Fibroblast of the conjunctiva (primary cell): Measurements from ENCODE around the gene LECT2.

ENCODE experiments used
- DNase-seq: peaks from one replicate; pipeline ENCODE4 v3.0.0-alpha.2; 2010; ENCODE audit warnings: low read depth

The LECT2 gene

DNA sequence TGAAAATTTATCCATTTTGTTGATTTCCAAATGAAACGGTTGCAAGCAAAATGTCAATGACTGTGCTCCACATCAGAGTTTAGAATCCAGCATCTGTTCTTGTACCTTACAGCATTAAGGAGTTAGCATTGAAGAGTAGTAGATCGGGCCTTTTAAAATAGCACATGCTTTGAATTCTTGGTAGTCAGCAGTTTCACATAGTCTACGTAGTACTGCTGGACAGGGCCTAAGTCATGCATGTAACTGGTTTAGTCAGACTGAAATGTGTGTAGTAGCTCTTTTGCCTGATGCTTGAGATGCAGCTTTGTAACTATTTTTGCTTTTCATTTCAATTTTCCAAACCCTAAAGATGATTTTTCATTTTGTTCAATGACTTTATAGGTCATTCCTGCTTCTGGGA is 19.8 kb downstream of the LECT2 start:
- DNase-seq = no peak

DNA sequence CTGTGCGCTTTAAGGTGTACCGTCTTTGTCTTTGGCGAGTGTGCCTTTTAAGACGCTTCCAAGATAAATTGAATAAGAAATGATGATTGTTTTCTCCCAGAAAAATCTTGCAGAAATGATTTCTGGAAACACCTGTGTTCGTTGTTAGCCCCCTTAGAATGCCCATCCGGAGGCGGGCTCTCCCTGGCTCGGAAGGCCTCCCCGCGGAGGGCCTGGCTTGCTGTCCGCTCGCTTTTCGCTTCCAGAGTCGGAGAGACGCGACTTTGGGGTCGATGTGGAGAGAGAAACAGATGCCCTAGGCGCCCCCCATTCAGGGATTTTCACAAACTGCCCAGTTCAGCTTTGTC is 23.9 kb downstream of the LECT2 start:
- no peak for DNase-seq

DNA sequence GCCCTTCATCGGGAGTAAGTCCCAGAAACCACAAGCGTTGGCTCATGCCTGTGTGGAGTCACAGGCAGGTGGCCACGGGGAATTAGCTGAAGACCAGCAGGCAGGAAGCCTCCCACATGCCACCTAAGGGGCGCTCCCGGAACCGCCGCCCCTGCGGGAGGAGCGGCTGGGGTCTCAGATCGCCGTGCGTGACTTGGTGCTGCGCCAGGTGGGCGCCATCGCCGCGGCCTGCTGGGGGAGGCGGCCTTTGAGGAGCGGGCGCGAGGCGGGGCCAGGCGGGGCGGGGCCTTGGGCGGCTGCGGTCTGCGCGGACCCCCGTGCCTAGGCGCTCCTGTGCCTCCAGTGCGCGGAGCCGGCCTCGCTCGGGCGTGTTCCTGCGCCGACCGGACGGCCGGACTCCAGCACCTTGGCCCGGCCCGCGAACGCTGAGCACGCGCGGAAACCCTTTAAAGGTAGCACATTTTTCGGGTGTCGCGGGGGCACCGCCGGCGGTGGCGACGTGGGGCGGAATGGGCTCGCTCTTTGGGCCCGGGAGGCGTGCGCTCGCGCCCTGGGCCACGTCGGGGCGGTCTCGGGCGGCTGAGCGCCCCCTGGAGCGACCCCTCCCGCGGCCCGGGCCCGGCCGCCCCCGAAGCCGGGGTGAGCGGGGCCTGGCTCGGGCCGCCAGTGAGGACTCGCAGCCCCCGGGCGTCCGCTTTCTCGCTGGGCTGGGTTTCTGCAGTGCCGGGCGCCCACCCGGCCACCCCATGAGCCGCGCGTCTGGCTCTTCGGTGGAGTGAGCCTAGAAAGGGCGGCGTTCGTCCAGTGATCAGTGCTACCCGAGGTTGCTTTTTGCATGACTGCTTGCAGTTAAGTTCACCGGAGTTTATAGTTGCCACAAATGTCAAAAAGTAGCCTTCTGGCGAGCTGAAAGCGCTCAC is 24.5 kb downstream of the LECT2 start:
- DNase-seq = no peak

DNA sequence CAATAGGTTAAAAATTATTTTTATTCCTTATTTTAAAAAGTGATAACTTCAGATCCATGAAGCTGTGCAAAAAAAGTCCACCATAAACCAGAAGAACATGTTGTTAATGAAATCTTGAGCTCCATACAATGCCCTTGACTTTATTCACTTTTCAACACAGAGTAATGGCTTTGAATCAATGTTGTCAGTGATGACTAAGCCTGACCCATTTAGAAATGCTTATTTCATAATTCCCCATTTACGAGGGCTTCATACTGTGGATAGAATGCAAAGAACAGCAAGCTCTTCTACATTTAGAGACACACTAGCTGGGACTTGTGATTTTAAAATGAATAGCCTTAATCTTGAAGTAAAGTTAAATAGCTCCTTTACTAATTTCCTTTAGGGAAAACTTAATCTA is 33.4 kb downstream of the LECT2 start:
- DNase-seq = no peak

DNA sequence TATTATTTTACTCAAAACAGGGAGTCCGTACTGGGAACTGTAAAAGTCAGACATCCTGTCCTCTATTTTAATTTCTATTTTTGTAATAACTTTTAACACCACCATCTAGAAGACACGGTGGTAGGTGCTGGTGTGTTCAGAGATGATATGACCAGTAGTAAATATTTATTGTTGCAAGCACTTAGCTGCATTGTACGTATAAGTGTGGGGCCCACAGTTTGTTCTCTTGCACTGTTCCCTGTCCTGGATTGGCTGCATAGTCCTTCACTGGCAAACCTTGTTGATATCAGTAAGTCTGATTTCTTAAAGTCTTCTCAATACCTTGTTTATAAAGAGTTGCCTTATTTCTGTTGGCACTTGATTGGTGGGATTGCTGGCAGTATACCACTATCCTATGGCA is 34.6 kb downstream of the LECT2 start:
- DNase-seq = no peak

DNA sequence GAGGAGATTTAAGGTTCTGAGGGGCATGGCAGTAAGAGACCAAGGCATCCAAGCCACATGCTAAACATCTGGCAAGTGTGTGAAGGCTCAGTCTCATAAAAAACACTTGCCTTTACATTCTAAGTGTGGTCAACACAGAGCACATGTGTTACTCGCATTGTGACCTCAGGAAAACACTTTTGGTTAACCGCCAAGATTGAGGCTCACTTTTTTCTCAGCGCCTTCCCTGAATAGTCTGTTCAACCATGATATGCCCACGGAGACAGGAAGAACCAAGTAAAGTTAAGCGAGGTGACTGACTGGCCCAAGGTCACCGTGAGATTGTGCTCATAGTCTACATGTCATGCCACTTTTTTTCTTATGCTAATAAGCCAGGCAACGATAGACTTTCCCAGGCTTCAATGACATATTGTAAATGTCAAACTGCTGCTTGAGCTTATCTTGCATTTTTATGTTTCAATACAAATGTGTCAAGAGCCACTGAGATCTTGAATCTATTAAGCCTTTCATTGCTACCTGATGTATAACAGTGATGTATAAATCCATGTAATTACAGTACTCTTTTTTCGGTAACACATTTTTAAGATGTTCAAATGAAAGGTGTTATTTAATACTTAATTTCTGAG is 38.0 kb downstream of the LECT2 start:
- DNase-seq = no peak

DNA sequence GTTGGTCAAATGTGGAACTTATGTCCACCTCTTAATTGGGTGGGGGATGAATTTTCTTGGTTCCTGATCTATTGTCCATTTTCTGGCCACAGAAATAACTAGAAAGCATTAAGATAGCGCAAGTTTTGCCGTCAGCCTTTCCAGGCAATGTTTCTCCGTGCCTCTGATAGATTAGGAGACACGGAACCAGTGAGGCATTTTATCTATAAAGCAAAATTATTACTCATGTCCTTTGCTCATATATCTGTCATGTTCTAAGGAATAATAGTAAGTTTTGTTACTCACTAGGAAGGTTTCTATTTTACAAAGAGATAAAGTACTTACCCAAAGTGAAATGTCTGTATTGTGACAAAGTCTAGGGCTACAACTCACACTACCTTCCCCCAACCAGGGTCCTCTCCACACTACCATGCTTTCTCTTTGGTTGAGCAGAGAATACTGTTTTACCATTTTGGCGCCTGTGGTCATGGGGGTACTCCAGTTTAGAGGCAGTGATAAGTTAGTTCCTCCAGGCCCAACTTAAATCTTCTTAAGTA is 39.2 kb downstream of the LECT2 start:
- no peak for DNase-seq

DNA sequence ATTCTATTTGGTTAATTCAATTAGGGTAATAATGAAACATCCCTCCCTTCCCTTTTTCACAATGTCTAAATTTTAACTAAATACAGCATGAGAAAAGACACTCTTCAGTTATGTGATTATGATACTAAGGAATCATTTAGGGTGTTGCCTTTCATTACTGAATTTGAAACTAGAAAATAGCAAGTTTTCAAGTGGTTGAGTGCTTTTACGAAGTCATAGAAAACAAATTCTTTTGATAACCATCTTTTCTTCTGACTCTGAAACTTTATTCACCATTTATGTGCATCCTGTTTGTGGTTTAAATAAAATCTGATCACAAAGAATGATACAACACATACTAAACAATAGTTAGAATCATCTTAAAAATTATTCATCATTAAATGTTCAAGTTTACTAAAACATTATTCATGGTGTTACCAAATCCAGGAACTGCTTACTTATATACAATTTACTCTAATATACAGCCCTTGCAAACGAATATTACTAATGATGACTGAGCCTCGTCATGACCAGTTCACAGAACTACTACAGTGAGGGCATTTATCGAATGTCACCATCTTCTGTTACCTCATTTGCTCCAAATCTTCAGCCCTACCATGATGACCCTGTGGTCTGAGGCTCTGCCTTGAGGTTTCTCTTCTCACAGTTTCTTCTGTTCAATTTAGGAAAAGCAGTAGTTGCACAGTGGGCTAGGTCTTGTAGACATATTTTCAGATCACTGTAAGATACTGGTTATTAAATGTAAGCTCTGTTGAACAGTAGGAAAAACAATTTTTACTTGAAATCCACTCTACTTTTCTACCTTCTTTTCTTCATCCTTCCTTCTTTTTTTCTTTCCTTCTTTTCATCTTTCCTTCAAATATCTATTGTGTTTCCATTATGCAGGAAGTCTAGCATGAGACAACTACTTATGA is 40.8 kb downstream of the LECT2 start:
- no peak for DNase-seq

DNA sequence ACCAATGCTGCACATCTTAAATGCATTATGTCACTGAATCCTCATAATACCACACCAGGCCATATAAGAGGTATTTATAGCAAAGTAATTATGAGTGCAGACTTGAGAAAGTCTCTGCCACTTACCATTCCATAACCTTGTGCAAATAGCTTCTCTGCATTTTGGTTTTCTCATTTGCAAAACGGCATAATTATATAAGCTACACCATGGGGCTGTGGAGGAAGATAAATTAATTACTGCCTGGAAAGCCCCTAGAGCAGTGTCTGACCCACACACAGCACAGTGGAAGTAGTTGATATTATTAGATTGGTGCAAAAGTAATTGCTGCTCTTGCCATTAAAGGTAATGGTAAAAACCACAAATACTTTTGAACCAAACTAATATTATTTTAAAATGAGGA is 49.6 kb downstream of the LECT2 start:
- no peak for DNase-seq

DNA sequence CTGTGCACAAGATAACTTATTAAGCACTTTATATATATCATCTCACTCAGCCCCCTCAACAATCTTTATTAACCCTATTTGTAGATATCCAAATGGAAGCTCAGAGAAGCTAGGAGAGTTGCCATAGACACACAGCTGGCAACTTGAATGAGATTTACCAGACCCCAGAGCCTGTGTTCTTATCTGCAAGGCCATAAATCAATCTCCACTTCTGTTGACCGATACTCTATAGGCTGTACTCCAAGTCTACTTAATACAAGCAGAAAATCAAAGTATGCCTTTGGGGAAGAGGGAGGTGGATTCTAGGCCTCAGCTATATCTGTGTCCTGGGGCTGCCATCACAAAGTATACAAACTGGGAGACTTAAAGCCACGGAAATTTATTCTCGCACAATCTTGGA is 53.1 kb downstream of the LECT2 start:
- no peak for DNase-seq

DNA sequence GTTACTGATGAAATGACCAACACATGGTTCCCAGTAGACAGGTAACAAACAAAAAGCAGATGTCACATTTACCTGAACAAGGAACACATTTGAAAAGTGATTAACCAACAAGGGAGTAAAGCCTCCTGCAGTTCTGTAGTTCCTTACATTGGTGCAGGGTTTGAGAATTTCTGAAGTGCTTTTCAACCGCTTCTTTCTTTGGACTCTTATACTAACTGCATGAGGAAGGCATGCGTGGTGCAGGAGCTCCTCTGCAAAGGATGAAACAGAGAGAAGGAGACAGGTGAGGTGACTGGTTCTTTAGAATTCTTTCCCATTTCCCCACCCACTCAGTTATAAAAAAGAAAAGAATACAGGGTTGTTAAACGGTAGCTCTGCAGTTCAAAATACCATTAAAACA is 54.5 kb downstream of the LECT2 start:
- no peak for DNase-seq

DNA sequence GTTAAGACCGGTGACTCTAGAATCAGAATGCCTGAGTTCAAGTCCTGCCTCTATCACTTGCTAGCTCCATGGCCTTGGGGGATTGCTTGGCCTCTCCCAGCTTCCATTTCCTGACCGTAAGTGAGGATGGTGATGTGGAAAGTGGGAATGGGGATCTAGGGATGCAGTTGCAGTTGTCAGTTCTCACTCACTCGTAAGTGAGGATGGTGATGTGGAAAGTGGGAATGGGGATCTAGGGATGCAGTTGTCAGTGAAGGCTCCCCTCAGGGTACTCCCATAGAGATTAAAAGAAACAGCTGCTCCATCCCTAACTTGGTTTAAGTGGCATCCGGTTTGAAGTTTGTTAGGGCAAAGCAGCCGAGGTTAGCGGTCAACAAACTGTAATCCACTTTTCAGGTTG is 56.1 kb downstream of the LECT2 start:
- no peak for DNase-seq
